ENCODE results near the gene P2RX7.
"Not testable (repeated sequence)": the region's sequence is repeated elsewhere in the genome, so short reads cannot be mapped to it uniquely, and the experiment has no call there.

P2RX7 gene

GRCh38 chr12:121156365-121156764 lies 23.7 kb downstream of the P2RX7 start:
- Histone ChIP-seq H3K4me1 (ENCODE audit: control insufficient read depth in 1 of 2, insufficient read depth in 2 of 2, low read length in 2 of 2) (no peaks in the 10 kb centered on the region), H3K36me3 (ENCODE audit: control insufficient read depth in 1 of 2, insufficient read depth in 2 of 2, low read length in 2 of 2) (no peaks in the 10 kb centered on the region), H3K4me3 (ENCODE audit: low read depth in 1 of 2, low read length in 2 of 2) (no peak overlapping the region), H3K27me3 (ENCODE audit: control insufficient read depth in 1 of 2, insufficient read depth in 2 of 2, low read length in 2 of 2) (no peaks in the 10 kb centered on the region), H3K9ac (ENCODE audit: low read depth in 1 of 2, low read length in 2 of 2) (no peak overlapping the region), H3K9me3 (ENCODE audit: control insufficient read depth in 1 of 2, low read length in 2 of 2) (peaks cover 5 to 6% of the 10 kb centered on the region in 2 donors), H3K27ac (ENCODE audit: low read depth, low read length) (no peak overlapping the region)

- no peaks in the 10 kb centered on the region for H3K36me3 ChIP-seq (ENCODE audit: control insufficient read depth in 1 of 2, insufficient read depth in 2 of 2, low read length in 2 of 2)
- H3K9me3 ChIP-seq (ENCODE audit: control insufficient read depth in 1 of 2, low read length in 2 of 2) = peaks cover 5 to 6% of the 10 kb centered on the region in 2 donors
- no peaks in the 10 kb centered on the region for H3K4me1 ChIP-seq (ENCODE audit: control insufficient read depth in 1 of 2, insufficient read depth in 2 of 2, low read length in 2 of 2)
- H3K27me3 ChIP-seq (ENCODE audit: control insufficient read depth in 1 of 2, insufficient read depth in 2 of 2, low read length in 2 of 2) = no peaks in the 10 kb centered on the region
- no peak overlapping the region for H3K4me3 ChIP-seq (ENCODE audit: low read depth in 1 of 2, low read length in 2 of 2)
- no peak overlapping the region for H3K9ac ChIP-seq (ENCODE audit: low read depth in 1 of 2, low read length in 2 of 2)
- H3K27ac ChIP-seq (ENCODE audit: low read depth, low read length) = no peak overlapping the region
These were observed 25.4 kb downstream of the P2RX7 start for GRCh38 chr12:121158085-121158484.

GRCh38 chr12:121158728-121159351 lies 26.2 kb downstream of the P2RX7 start:
- not testable (repeated sequence) for H3K4me3 ChIP-seq (ENCODE audit: low read depth in 1 of 2, low read length in 2 of 2); H3K9ac ChIP-seq (ENCODE audit: low read depth in 1 of 2, low read length in 2 of 2); H3K9me3 ChIP-seq (ENCODE audit: control insufficient read depth in 1 of 2, low read length in 2 of 2); H3K27me3 ChIP-seq (ENCODE audit: control insufficient read depth in 1 of 2, insufficient read depth in 2 of 2, low read length in 2 of 2); H3K4me1 ChIP-seq (ENCODE audit: control insufficient read depth in 1 of 2, insufficient read depth in 2 of 2, low read length in 2 of 2); H3K36me3 ChIP-seq (ENCODE audit: control insufficient read depth in 1 of 2, insufficient read depth in 2 of 2, low read length in 2 of 2); H3K27ac ChIP-seq (ENCODE audit: low read depth, low read length)

GRCh38 chr12:121159467-121160307 lies 27.0 kb downstream of the P2RX7 start:
- no peaks in the 10 kb centered on the region for H3K36me3 ChIP-seq (ENCODE audit: control insufficient read depth in 1 of 2, insufficient read depth in 2 of 2, low read length in 2 of 2)

DNA sequence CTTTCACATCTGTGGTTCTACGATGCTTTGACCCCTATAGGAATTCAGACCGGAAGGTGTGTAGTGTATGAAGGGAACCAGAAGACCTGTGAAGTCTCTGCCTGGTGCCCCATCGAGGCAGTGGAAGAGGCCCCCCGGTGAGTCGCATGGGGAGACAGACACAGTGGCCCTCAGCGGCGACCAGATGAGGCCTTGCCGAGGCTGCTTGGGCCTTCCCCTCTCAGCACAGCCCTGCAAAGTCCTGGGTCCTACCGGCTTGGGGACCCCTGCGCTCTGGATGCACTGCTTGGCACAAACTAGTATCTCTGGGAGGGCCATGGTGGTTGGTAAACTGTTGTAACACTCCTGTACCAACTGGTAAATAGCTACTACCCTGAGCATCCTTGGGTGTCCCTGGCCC lies 29.7 kb downstream of the P2RX7 start:
- no peaks in the 10 kb centered on the region for H3K4me1 ChIP-seq (ENCODE audit: control insufficient read depth in 1 of 2, insufficient read depth in 2 of 2, low read length in 2 of 2)
- no peaks in the 10 kb centered on the region for H3K27me3 ChIP-seq (ENCODE audit: control insufficient read depth in 1 of 2, insufficient read depth in 2 of 2, low read length in 2 of 2)
- H3K9me3 ChIP-seq (ENCODE audit: control insufficient read depth in 1 of 2, low read length in 2 of 2) = peaks cover 5 to 6% of the 10 kb centered on the region in 2 donors
- H3K9ac ChIP-seq (ENCODE audit: low read depth in 1 of 2, low read length in 2 of 2) = no peak overlapping the region
- H3K4me3 ChIP-seq (ENCODE audit: low read depth in 1 of 2, low read length in 2 of 2) = no peak overlapping the region
- no peak overlapping the region for H3K27ac ChIP-seq (ENCODE audit: low read depth, low read length)
- H3K36me3 ChIP-seq (ENCODE audit: control insufficient read depth in 1 of 2, insufficient read depth in 2 of 2, low read length in 2 of 2) = no peaks in the 10 kb centered on the region

More at GRCh38 chr12:121159467-121160307, 27.0 kb downstream of the P2RX7 start:
- H3K9ac ChIP-seq (ENCODE audit: low read depth in 1 of 2, low read length in 2 of 2) = no peak overlapping the region
- no peaks in the 10 kb centered on the region for H3K27me3 ChIP-seq (ENCODE audit: control insufficient read depth in 1 of 2, insufficient read depth in 2 of 2, low read length in 2 of 2)
- H3K27ac ChIP-seq (ENCODE audit: low read depth, low read length) = no peak overlapping the region
- H3K9me3 ChIP-seq (ENCODE audit: control insufficient read depth in 1 of 2, low read length in 2 of 2) = peaks cover 5 to 6% of the 10 kb centered on the region in 2 donors
- no peak overlapping the region for H3K4me3 ChIP-seq (ENCODE audit: low read depth in 1 of 2, low read length in 2 of 2)
- H3K4me1 ChIP-seq (ENCODE audit: control insufficient read depth in 1 of 2, insufficient read depth in 2 of 2, low read length in 2 of 2) = no peaks in the 10 kb centered on the region

DNA sequence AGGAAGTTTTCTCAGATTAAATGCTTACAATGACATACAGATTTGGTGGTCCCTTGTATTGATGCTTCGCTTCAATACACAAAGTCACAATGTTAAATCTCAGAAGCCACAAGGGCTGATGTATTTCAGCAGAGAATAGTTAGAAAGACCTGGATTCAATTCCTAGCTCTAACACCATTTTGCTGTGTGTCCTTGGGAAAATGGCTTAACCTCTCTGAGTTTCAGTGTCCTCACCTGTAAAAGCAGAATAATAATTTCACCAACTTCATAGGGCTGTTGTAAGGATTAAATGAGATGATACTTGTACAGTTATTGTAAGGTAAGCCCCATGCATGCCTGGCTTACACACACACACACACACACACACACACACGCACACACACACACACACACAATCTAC lies 30.3 kb downstream of the P2RX7 start:
- Histone ChIP-seq H3K36me3 (ENCODE audit: control insufficient read depth in 1 of 2, insufficient read depth in 2 of 2, low read length in 2 of 2) (no peaks in the 10 kb centered on the region), H3K27ac (ENCODE audit: low read depth, low read length) (no peak overlapping the region), H3K27me3 (ENCODE audit: control insufficient read depth in 1 of 2, insufficient read depth in 2 of 2, low read length in 2 of 2) (no peaks in the 10 kb centered on the region), H3K9ac (ENCODE audit: low read depth in 1 of 2, low read length in 2 of 2) (no peak overlapping the region), H3K4me1 (ENCODE audit: control insufficient read depth in 1 of 2, insufficient read depth in 2 of 2, low read length in 2 of 2) (no peaks in the 10 kb centered on the region), H3K9me3 (ENCODE audit: control insufficient read depth in 1 of 2, low read length in 2 of 2) (peaks cover 3 to 4% of the 10 kb centered on the region in 2 donors), H3K4me3 (ENCODE audit: low read depth in 1 of 2, low read length in 2 of 2) (no peak overlapping the region)

DNA sequence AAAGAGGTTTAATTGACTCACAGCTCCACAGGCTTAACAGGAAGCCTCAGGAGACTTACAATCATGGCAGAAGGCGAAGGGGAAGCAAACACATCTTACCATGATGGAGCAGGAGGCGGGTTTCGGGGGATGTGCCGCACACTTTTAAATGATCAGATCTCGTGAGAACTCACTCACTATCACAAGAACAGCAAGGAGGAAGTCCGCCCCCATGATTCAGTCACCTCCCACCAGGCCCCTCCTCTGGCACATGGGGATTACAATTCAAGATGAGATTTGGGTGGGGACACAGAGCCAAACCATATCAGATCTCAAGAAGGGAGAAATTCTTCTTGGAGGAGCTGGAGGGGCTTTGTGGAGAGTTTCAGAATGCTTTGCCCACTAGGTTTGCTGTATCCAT lies 32.2 kb downstream of the P2RX7 start:
- not testable (repeated sequence) for H3K4me1 ChIP-seq (ENCODE audit: control insufficient read depth in 1 of 2, insufficient read depth in 2 of 2, low read length in 2 of 2); H3K27me3 ChIP-seq (ENCODE audit: control insufficient read depth in 1 of 2, insufficient read depth in 2 of 2, low read length in 2 of 2); H3K9ac ChIP-seq (ENCODE audit: low read depth in 1 of 2, low read length in 2 of 2); H3K36me3 ChIP-seq (ENCODE audit: control insufficient read depth in 1 of 2, insufficient read depth in 2 of 2, low read length in 2 of 2); H3K9me3 ChIP-seq (ENCODE audit: control insufficient read depth in 1 of 2, low read length in 2 of 2); H3K4me3 ChIP-seq (ENCODE audit: low read depth in 1 of 2, low read length in 2 of 2); H3K27ac ChIP-seq (ENCODE audit: low read depth, low read length)

- H3K9ac ChIP-seq (ENCODE audit: low read depth in 1 of 2, low read length in 2 of 2) = no peak overlapping the region
- H3K27me3 ChIP-seq (ENCODE audit: control insufficient read depth in 1 of 2, insufficient read depth in 2 of 2, low read length in 2 of 2) = no peaks in the 10 kb centered on the region
- H3K4me3 ChIP-seq (ENCODE audit: low read depth in 1 of 2, low read length in 2 of 2) = no peak overlapping the region
- H3K27ac ChIP-seq (ENCODE audit: low read depth, low read length) = no peak overlapping the region
- no peaks in the 10 kb centered on the region for H3K36me3 ChIP-seq (ENCODE audit: control insufficient read depth in 1 of 2, insufficient read depth in 2 of 2, low read length in 2 of 2)
- H3K4me1 ChIP-seq (ENCODE audit: control insufficient read depth in 1 of 2, insufficient read depth in 2 of 2, low read length in 2 of 2) = no peaks in the 10 kb centered on the region
- no peaks in the 10 kb centered on the region for H3K9me3 ChIP-seq (ENCODE audit: control insufficient read depth in 1 of 2, low read length in 2 of 2)
These were observed 32.6 kb downstream of the P2RX7 start for GRCh38 chr12:121165316-121165715.

GRCh38 chr12:121166356-121166755 lies 33.7 kb downstream of the P2RX7 start:
- H3K27ac ChIP-seq (ENCODE audit: low read depth, low read length) = no peak overlapping the region
- no peaks in the 10 kb centered on the region for H3K36me3 ChIP-seq (ENCODE audit: control insufficient read depth in 1 of 2, insufficient read depth in 2 of 2, low read length in 2 of 2)

DNA sequence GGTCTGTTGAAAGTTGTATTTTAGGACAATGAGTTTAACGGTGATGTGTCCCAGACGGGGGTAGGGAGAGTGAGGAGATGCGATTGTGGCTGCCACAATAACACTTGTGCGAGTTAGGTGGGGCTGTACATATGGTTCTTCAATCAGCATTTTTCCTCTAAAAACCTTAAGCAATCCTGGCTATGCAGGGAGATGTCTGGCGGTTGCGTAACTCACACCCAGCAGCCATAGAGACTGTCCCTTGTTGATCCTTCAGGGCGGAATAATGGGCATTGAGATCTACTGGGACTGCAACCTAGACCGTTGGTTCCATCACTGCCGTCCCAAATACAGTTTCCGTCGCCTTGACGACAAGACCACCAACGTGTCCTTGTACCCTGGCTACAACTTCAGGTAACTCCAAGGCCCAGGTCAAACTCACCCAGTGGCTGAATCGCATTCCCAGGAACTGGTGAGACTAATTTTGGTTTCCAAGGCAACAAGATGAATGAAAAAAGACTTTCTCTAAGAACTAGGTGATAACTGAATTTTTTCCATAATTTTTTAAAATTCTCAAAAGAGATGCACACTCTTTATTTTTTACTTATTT lies 34.6 kb downstream of the P2RX7 start:
- H3K9ac ChIP-seq (ENCODE audit: low read depth in 1 of 2, low read length in 2 of 2) = no peak overlapping the region
- no peaks in the 10 kb centered on the region for H3K9me3 ChIP-seq (ENCODE audit: control insufficient read depth in 1 of 2, low read length in 2 of 2)
- no peak overlapping the region for H3K27ac ChIP-seq (ENCODE audit: low read depth, low read length)
- H3K4me3 ChIP-seq (ENCODE audit: low read depth in 1 of 2, low read length in 2 of 2) = no peak overlapping the region
- no peaks in the 10 kb centered on the region for H3K27me3 ChIP-seq (ENCODE audit: control insufficient read depth in 1 of 2, insufficient read depth in 2 of 2, low read length in 2 of 2)
- no peaks in the 10 kb centered on the region for H3K4me1 ChIP-seq (ENCODE audit: control insufficient read depth in 1 of 2, insufficient read depth in 2 of 2, low read length in 2 of 2)
- H3K36me3 ChIP-seq (ENCODE audit: control insufficient read depth in 1 of 2, insufficient read depth in 2 of 2, low read length in 2 of 2) = no peaks in the 10 kb centered on the region

More at GRCh38 chr12:121166356-121166755, 33.7 kb downstream of the P2RX7 start:
- Histone ChIP-seq H3K9ac (ENCODE audit: low read depth in 1 of 2, low read length in 2 of 2) (no peak overlapping the region), H3K27me3 (ENCODE audit: control insufficient read depth in 1 of 2, insufficient read depth in 2 of 2, low read length in 2 of 2) (no peaks in the 10 kb centered on the region), H3K9me3 (ENCODE audit: control insufficient read depth in 1 of 2, low read length in 2 of 2) (no peaks in the 10 kb centered on the region), H3K4me3 (ENCODE audit: low read depth in 1 of 2, low read length in 2 of 2) (no peak overlapping the region), H3K4me1 (ENCODE audit: control insufficient read depth in 1 of 2, insufficient read depth in 2 of 2, low read length in 2 of 2) (no peaks in the 10 kb centered on the region)
